ENCODE results near the gene PCSK5.

PCSK5 gene

DNA sequence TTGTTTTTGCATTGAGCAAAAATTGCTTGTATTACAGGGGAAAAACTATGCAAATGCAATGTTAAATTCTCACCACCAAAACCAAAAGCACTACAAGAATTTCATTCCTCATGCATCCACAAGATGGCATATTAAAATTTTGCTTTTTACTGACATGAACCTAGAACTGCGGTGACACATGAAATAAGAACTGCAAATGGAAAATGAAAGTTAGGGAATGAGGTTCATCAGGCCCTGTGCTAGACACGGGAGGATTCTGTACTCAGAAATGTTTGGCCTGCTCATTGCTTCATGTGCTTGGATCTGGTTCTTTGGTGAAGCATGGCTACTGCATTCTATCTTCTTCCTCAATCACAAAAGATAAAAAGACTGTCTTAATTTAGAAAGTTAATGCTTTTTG is 512.9 kb downstream of the PCSK5 start:
- Histone ChIP-seq H3K27me3 (ENCODE audit: control insufficient read depth, insufficient read depth, low read length) (no peaks in the 10 kb centered on the region), H3K4me1 (ENCODE audit: control insufficient read depth, insufficient read depth, low read length) (no peaks in the 10 kb centered on the region), H3K27ac (ENCODE audit: low read depth, low read length) (no peak overlapping the region), H3K36me3 (ENCODE audit: control insufficient read depth, insufficient read depth, low read length) (no peaks in the 10 kb centered on the region), H3K4me3 (ENCODE audit: low read length) (no peak overlapping the region), H3K9ac (ENCODE audit: low read length) (no peak overlapping the region)

- no peak overlapping the region for H3K4me3 ChIP-seq (ENCODE audit: low read length)
- no peak overlapping the region for H3K27ac ChIP-seq (ENCODE audit: low read depth, low read length)
- H3K4me1 ChIP-seq (ENCODE audit: control insufficient read depth, insufficient read depth, low read length): no peaks in the 10 kb centered on the region
- no peaks in the 10 kb centered on the region for H3K36me3 ChIP-seq (ENCODE audit: control insufficient read depth, insufficient read depth, low read length)
- H3K9ac ChIP-seq (ENCODE audit: low read length): no peak overlapping the region
- no peaks in the 10 kb centered on the region for H3K27me3 ChIP-seq (ENCODE audit: control insufficient read depth, insufficient read depth, low read length)
Observed at GRCh38 chr9:76404401-76404800, 513.9 kb downstream of the PCSK5 start.

DNA sequence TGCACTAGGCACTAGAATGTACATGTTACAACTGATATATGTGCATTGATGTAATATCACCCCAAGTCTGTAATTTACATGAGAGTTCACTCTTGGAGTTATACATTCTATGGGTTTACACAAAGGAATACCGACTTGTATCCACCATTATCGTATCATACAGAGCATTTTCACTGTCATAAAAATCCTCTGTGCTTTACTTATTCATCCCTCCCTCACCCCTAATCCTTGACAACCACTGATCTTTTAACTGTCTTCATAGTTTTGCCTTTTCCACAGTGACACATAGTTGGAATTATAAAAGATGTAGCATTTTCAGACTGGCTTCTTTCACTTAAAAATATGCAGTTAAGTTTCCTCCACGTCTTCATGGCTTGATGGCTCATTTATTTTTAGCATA is 514.9 kb downstream of the PCSK5 start:
- H3K9ac ChIP-seq (ENCODE audit: low read length): no peak overlapping the region

DNA sequence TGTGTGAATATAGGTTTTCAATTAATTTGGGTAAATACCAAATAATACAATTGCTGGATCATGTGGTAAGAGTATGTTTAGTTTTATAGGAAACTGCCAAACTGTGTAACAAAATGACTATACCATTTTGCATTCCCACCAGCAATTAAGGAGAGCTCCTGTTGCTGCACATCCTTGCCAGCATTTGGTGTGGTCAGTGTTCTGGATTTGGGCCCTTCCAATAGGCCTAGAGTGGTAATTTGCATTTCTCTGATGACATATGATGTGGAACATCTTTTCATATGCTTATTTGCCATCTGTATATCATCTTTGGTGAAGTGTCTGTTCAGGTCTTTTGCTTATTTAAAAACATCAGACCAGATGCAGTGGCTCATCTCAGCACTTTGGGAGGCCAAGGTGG is 515.4 kb downstream of the PCSK5 start:
- no peak overlapping the region for H3K4me3 ChIP-seq (ENCODE audit: low read length)
- H3K27ac ChIP-seq (ENCODE audit: low read depth, low read length): no peak overlapping the region
- no peaks in the 10 kb centered on the region for H3K27me3 ChIP-seq (ENCODE audit: control insufficient read depth, insufficient read depth, low read length)
- H3K36me3 ChIP-seq (ENCODE audit: control insufficient read depth, insufficient read depth, low read length): no peaks in the 10 kb centered on the region
- H3K9ac ChIP-seq (ENCODE audit: low read length): no peak overlapping the region
- no peaks in the 10 kb centered on the region for H3K4me1 ChIP-seq (ENCODE audit: control insufficient read depth, insufficient read depth, low read length)

More for the DNA sequence above, 514.9 kb downstream of the PCSK5 start:
- Histone ChIP-seq H3K4me1 (ENCODE audit: control insufficient read depth, insufficient read depth, low read length) (no peaks in the 10 kb centered on the region), H3K36me3 (ENCODE audit: control insufficient read depth, insufficient read depth, low read length) (no peaks in the 10 kb centered on the region), H3K4me3 (ENCODE audit: low read length) (no peak overlapping the region), H3K27ac (ENCODE audit: low read depth, low read length) (no peak overlapping the region), H3K27me3 (ENCODE audit: control insufficient read depth, insufficient read depth, low read length) (no peaks in the 10 kb centered on the region)

Measured in rectal smooth muscle tissue (tissue), 1 donor.